ENCODE results near the gene FOXP1.

The FOXP1 gene

GRCh38 chr3:71570546-71570945, 13.0 kb downstream of the FOXP1 start:
- Mint-ChIP-seq H3K4me1 (no peaks in the 10 kb centered on the region), H3K36me3 (ENCODE audit: insufficient read depth) (peaks cover 3% of the 10 kb centered on the region), H3K4me3 (no peak overlapping the region), H3K9me3 (no peaks in the 10 kb centered on the region), H3K27ac (ENCODE audit: low read depth) (no peak overlapping the region), H3K27me3 (no peaks in the 10 kb centered on the region)
- DNase-seq (ENCODE audit: low spot score in 2 of 2), result no peak
- ATAC-seq (replicated peaks; ENCODE audit: extremely low read depth, poor library complexity, severe bottlenecking), result no peak

GRCh38 chr3:71568207-71568606, 15.3 kb downstream of the FOXP1 start:
- Mint-ChIP-seq H3K27ac (ENCODE audit: low read depth) (no peak overlapping the region), H3K9me3 (no peaks in the 10 kb centered on the region), H3K4me1 (no peaks in the 10 kb centered on the region), H3K27me3 (no peaks in the 10 kb centered on the region), H3K4me3 (no peak overlapping the region), H3K36me3 (ENCODE audit: insufficient read depth) (peaks cover 3% of the 10 kb centered on the region)
- DNase-seq (ENCODE audit: low spot score in 2 of 2) (no peak), ATAC-seq (replicated peaks; ENCODE audit: extremely low read depth, poor library complexity, severe bottlenecking) (no peak)

- Mint-ChIP-seq H3K36me3 (ENCODE audit: insufficient read depth) (peaks cover 3% of the 10 kb centered on the region), H3K9me3 (no peaks in the 10 kb centered on the region), H3K4me3 (no peak overlapping the region), H3K4me1 (no peaks in the 10 kb centered on the region), H3K27me3 (no peaks in the 10 kb centered on the region), H3K27ac (ENCODE audit: low read depth) (no peak overlapping the region)
- no peak for ATAC-seq (replicated peaks; ENCODE audit: extremely low read depth, poor library complexity, severe bottlenecking)
- no peak for DNase-seq (ENCODE audit: low spot score in 2 of 2)
Measured at GRCh38 chr3:71566776-71567175, 16.8 kb downstream of the FOXP1 start.

- H3K27ac Mint-ChIP-seq (ENCODE audit: low read depth), result no peak overlapping the region
- H3K4me3 Mint-ChIP-seq, result no peak overlapping the region
- ATAC-seq (replicated peaks; ENCODE audit: extremely low read depth, poor library complexity, severe bottlenecking) (no peak), DNase-seq (ENCODE audit: low spot score in 2 of 2) (no peak)
- H3K36me3 Mint-ChIP-seq (ENCODE audit: insufficient read depth), result peaks cover 3% of the 10 kb centered on the region
- no peaks in the 10 kb centered on the region for H3K9me3 Mint-ChIP-seq
- H3K27me3 Mint-ChIP-seq, result no peaks in the 10 kb centered on the region
- H3K4me1 Mint-ChIP-seq, result no peaks in the 10 kb centered on the region
Measured at GRCh38 chr3:71565976-71566375, 17.6 kb downstream of the FOXP1 start.

DNA sequence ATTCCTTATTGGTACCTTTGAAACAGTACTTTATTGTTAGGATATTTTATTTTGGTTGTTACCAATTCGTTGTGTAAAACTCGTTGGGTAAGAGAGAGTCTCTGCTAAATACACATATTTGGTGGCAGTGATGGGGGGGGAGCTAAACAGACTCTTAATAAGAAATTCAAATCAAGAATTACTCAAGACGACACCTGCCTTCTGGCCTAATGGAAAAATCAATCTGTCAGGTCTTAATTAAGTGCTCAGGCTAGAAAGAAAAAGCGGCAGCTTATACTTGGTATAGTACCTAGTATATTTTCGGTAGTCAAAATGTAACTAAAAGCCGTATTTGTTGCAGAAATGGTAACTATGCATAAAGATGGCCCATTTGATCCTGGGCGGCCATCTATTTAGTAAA, 18.2 kb downstream of the FOXP1 start:
- Mint-ChIP-seq H3K4me1 (no peaks in the 10 kb centered on the region), H3K27me3 (no peaks in the 10 kb centered on the region), H3K36me3 (ENCODE audit: insufficient read depth) (peaks cover 3% of the 10 kb centered on the region), H3K4me3 (no peak overlapping the region), H3K27ac (ENCODE audit: low read depth) (no peak overlapping the region), H3K9me3 (no peaks in the 10 kb centered on the region)
- DNase-seq (ENCODE audit: low spot score in 2 of 2) (no peak), ATAC-seq (replicated peaks; ENCODE audit: extremely low read depth, poor library complexity, severe bottlenecking) (no peak)

- no peak overlapping the region for H3K27ac Mint-ChIP-seq (ENCODE audit: low read depth)
- no peak for DNase-seq (ENCODE audit: low spot score in 2 of 2)
- no peak for ATAC-seq (replicated peaks; ENCODE audit: extremely low read depth, poor library complexity, severe bottlenecking)
- no peaks in the 10 kb centered on the region for H3K27me3 Mint-ChIP-seq
- H3K36me3 Mint-ChIP-seq (ENCODE audit: insufficient read depth), result no peaks in the 10 kb centered on the region
- H3K4me3 Mint-ChIP-seq, result no peak overlapping the region
- H3K9me3 Mint-ChIP-seq, result no peaks in the 10 kb centered on the region
- no peaks in the 10 kb centered on the region for H3K4me1 Mint-ChIP-seq
Measured at GRCh38 chr3:71564361-71564760, 19.2 kb downstream of the FOXP1 start.

DNA sequence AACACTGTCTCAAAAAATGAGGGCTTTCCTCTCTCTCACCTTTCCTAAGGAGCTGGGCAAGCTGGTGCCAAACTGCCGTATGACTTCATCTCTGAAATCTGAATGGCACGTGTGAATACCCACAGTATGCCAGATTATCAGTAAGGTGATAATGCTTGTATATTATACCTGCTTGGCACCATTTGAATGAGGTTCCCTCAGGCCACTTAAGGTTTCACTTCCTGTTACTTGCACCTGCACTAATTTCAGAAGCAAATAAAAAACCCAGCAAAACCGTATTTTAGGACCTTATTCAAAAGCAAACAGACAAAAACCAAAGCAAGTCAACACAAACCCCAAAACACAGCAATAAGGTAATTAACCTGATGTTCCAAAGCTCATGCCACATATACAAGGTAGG, 19.7 kb downstream of the FOXP1 start:
- H3K9me3 Mint-ChIP-seq, result no peaks in the 10 kb centered on the region
- no peak overlapping the region for H3K27ac Mint-ChIP-seq (ENCODE audit: low read depth)
- H3K36me3 Mint-ChIP-seq (ENCODE audit: insufficient read depth), result no peaks in the 10 kb centered on the region
- DNase-seq (ENCODE audit: low spot score in 2 of 2), result no peak
- no peak overlapping the region for H3K4me3 Mint-ChIP-seq
- no peaks in the 10 kb centered on the region for H3K4me1 Mint-ChIP-seq
- no peaks in the 10 kb centered on the region for H3K27me3 Mint-ChIP-seq
- ATAC-seq (replicated peaks; ENCODE audit: extremely low read depth, poor library complexity, severe bottlenecking), result no peak

GRCh38 chr3:71562938-71563337, 20.6 kb downstream of the FOXP1 start:
- Mint-ChIP-seq H3K27me3 (no peaks in the 10 kb centered on the region), H3K4me1 (no peaks in the 10 kb centered on the region), H3K4me3 (no peak overlapping the region), H3K27ac (ENCODE audit: low read depth) (no peak overlapping the region), H3K9me3 (no peaks in the 10 kb centered on the region), H3K36me3 (ENCODE audit: insufficient read depth) (no peaks in the 10 kb centered on the region)
- DNase-seq (ENCODE audit: low spot score in 2 of 2) (no peak), ATAC-seq (replicated peaks; ENCODE audit: extremely low read depth, poor library complexity, severe bottlenecking) (no peak)

DNA sequence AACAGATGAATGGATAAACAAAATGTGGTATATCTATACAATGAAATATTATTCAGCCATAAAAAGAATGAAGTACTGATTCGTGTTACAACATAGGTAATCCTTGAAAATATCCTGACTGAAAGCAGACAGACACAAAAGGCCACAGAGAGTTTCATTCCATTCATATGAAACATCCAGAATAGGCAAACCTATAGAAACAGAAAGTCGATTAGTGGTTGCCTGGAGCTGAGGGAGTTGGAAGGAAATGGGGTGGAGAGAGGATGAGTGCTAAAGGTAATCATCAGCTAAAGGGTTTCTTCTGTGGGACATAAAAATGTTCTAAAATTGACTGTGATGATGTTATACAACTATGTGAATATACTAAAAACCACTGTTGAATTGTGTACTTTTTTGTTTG, 22.9 kb downstream of the FOXP1 start:
- no peaks in the 10 kb centered on the region for H3K27me3 Mint-ChIP-seq
- H3K36me3 Mint-ChIP-seq (ENCODE audit: insufficient read depth), result no peaks in the 10 kb centered on the region
- DNase-seq (ENCODE audit: low spot score in 2 of 2) (no peak), ATAC-seq (replicated peaks; ENCODE audit: extremely low read depth, poor library complexity, severe bottlenecking) (no peak)
- H3K27ac Mint-ChIP-seq (ENCODE audit: low read depth), result no peak overlapping the region
- no peak overlapping the region for H3K4me3 Mint-ChIP-seq
- no peaks in the 10 kb centered on the region for H3K4me1 Mint-ChIP-seq
- no peaks in the 10 kb centered on the region for H3K9me3 Mint-ChIP-seq

GRCh38 chr3:71559578-71560162, 23.9 kb downstream of the FOXP1 start:
- Mint-ChIP-seq H3K36me3 (ENCODE audit: insufficient read depth) (no peaks in the 10 kb centered on the region), H3K4me3 (no peak overlapping the region), H3K27me3 (no peaks in the 10 kb centered on the region), H3K4me1 (no peaks in the 10 kb centered on the region), H3K9me3 (no peaks in the 10 kb centered on the region), H3K27ac (ENCODE audit: low read depth) (no peak overlapping the region)
- DNase-seq (ENCODE audit: low spot score in 2 of 2) (no peak), ATAC-seq (replicated peaks; ENCODE audit: extremely low read depth, poor library complexity, severe bottlenecking) (no peak)

- no peaks in the 10 kb centered on the region for H3K27me3 Mint-ChIP-seq
- H3K9me3 Mint-ChIP-seq, result no peaks in the 10 kb centered on the region
- no peak for ATAC-seq (replicated peaks; ENCODE audit: extremely low read depth, poor library complexity, severe bottlenecking)
- no peaks in the 10 kb centered on the region for H3K4me1 Mint-ChIP-seq
- H3K4me3 Mint-ChIP-seq, result no peak overlapping the region
- no peak for DNase-seq (ENCODE audit: low spot score in 2 of 2)
- no peaks in the 10 kb centered on the region for H3K36me3 Mint-ChIP-seq (ENCODE audit: insufficient read depth)
- H3K27ac Mint-ChIP-seq (ENCODE audit: low read depth), result no peak overlapping the region
Measured at GRCh38 chr3:71559021-71559420, 24.5 kb downstream of the FOXP1 start.

- no peaks in the 10 kb centered on the region for H3K9me3 Mint-ChIP-seq
Measured at GRCh38 chr3:71554649-71555048, 28.9 kb downstream of the FOXP1 start.

GRCh38 chr3:71551311-71551919, 32.1 kb downstream of the FOXP1 start:
- H3K27ac Mint-ChIP-seq (ENCODE audit: low read depth), result no peak overlapping the region
- no peaks in the 10 kb centered on the region for H3K27me3 Mint-ChIP-seq
- no peaks in the 10 kb centered on the region for H3K4me1 Mint-ChIP-seq
- DNase-seq (ENCODE audit: low spot score in 2 of 2) (no peak), ATAC-seq (replicated peaks; ENCODE audit: extremely low read depth, poor library complexity, severe bottlenecking) (no peak)
- no peaks in the 10 kb centered on the region for H3K36me3 Mint-ChIP-seq (ENCODE audit: insufficient read depth)
- no peak overlapping the region for H3K4me3 Mint-ChIP-seq
- no peaks in the 10 kb centered on the region for H3K9me3 Mint-ChIP-seq

More at GRCh38 chr3:71554649-71555048, 28.9 kb downstream of the FOXP1 start:
- DNase-seq (ENCODE audit: low spot score in 2 of 2) (no peak), ATAC-seq (replicated peaks; ENCODE audit: extremely low read depth, poor library complexity, severe bottlenecking) (no peak)
- H3K27me3 Mint-ChIP-seq, result no peaks in the 10 kb centered on the region
- no peaks in the 10 kb centered on the region for H3K36me3 Mint-ChIP-seq (ENCODE audit: insufficient read depth)
- H3K27ac Mint-ChIP-seq (ENCODE audit: low read depth), result no peak overlapping the region
- no peak overlapping the region for H3K4me3 Mint-ChIP-seq
- no peaks in the 10 kb centered on the region for H3K4me1 Mint-ChIP-seq

All from central memory CD8-positive, alpha-beta T cell (primary cell).